ENCODE measurements around the gene TKTL1. TPM values are rescaled to one million over a fixed set of nuclear protein-coding genes. Genes with fewer than 3 reads are reported as not detected.

TKTL1 gene
- total RNA-seq, 1 donor from 2014 or later: not detected

DNA sequence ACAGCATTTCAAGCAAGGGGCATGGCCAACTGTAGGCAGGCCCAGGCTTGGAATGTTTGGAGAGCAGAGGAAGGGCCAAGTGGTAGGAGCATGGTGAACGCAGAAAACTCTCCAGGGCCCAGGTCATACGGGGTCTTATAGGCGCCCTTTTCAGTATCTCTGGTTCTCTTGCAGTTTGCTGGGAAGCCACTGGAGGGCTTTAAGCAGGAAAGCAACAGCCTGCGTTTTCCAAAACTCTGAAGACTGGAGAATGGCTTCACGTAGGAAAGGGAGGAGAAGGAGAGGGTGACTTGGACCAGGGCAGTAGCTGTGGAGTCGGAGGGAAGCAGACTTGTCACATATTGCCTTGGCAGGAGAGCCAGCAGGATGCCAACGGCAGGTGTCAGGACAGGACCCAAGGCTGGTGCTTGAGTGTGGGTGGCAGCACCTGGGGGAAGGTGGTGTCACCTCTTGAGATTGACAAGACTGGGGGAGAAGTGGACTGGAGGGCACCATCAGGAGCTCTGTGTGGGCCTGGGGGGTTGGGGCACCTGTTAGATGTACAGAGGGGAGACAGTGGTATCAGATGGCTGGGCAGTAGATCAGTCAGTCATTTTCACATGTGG, 21.9 kb downstream of the TKTL1 start:
- no peaks in the 10 kb centered on the region for H3K36me3 Mint-ChIP-seq (ENCODE audit: unreplicated experiment)
- no peak for DNase-seq (ENCODE audit: extremely low spot score, unreplicated experiment)
- H3K4me1 Mint-ChIP-seq (ENCODE audit: unreplicated experiment): no peaks in the 10 kb centered on the region
- TF ChIP-seq, protein P1, sequence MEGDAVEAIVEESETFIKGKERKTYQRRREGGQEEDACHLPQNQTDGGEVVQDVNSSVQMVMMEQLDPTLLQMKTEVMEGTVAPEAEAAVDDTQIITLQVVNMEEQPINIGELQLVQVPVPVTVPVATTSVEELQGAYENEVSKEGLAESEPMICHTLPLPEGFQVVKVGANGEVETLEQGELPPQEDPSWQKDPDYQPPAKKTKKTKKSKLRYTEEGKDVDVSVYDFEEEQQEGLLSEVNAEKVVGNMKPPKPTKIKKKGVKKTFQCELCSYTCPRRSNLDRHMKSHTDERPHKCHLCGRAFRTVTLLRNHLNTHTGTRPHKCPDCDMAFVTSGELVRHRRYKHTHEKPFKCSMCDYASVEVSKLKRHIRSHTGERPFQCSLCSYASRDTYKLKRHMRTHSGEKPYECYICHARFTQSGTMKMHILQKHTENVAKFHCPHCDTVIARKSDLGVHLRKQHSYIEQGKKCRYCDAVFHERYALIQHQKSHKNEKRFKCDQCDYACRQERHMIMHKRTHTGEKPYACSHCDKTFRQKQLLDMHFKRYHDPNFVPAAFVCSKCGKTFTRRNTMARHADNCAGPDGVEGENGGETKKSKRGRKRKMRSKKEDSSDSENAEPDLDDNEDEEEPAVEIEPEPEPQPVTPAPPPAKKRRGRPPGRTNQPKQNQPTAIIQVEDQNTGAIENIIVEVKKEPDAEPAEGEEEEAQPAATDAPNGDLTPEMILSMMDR (IDR thresholded peaks at IDR 0.05): peak; percentile 49
- H3K27ac Mint-ChIP-seq (ENCODE audit: unreplicated experiment): no peak overlapping the region
- no peak overlapping the region for H3K4me3 Mint-ChIP-seq (ENCODE audit: unreplicated experiment)
- no peaks in the 10 kb centered on the region for H3K9me3 Mint-ChIP-seq (ENCODE audit: unreplicated experiment)
- peaks cover 30% of the 10 kb centered on the region for H3K27me3 Mint-ChIP-seq (ENCODE audit: unreplicated experiment)

DNA sequence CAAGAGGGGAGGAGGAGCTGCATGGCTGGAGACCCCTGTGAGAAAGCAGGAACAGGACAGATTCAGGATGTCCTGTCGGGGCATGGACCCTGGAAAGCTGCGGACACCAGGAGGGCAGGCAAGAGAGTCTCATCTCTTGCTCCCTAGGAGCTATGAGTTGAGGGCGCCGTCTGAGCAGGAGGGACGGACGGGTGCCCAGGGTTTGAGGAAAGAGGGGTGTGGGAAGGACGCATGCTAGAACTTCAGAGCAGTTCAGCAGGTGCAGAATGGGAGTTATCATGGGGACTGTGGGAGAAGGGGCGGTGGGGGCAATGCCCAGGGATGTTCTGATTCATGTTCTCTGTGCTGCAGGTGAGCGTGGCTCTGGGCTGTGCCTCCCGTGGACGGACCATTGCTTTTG, 24.8 kb downstream of the TKTL1 start:
- Mint-ChIP-seq H3K9me3 (ENCODE audit: unreplicated experiment) (peaks cover 6% of the 10 kb centered on the region), H3K27ac (ENCODE audit: unreplicated experiment) (no peak overlapping the region), H3K36me3 (ENCODE audit: unreplicated experiment) (no peaks in the 10 kb centered on the region), H3K27me3 (ENCODE audit: unreplicated experiment) (peaks cover 33% of the 10 kb centered on the region), H3K4me3 (ENCODE audit: unreplicated experiment) (no peak overlapping the region), H3K4me1 (ENCODE audit: unreplicated experiment) (peaks cover 10% of the 10 kb centered on the region)
- TF ChIP-seq, protein P1 (IDR thresholded peaks at IDR 0.05): no peak
- DNase-seq (ENCODE audit: extremely low spot score, unreplicated experiment): no peak

DNA sequence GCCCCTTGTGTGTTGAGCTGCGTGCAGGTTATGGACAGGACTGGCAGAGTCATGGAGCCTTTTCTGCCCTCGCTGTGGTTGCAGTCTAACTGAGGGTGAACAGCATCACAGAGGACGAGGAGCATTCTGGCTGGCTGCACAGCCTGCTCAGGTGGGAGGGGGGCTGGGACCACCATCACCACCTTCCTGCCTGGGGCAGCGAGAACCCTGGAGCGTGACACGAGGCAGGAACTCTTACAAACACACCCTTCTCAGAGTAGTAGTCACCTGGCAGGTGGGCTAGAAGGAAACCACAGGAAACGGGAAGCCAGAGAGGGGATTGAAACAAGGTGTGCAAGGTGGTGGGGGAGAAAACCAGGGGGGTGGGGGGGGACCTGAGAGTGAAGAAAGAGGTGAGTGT, 25.6 kb downstream of the TKTL1 start:
- Mint-ChIP-seq H3K4me3 (ENCODE audit: unreplicated experiment) (no peak overlapping the region), H3K27me3 (ENCODE audit: unreplicated experiment) (peaks cover 33% of the 10 kb centered on the region), H3K36me3 (ENCODE audit: unreplicated experiment) (no peaks in the 10 kb centered on the region), H3K27ac (ENCODE audit: unreplicated experiment) (no peak overlapping the region), H3K9me3 (ENCODE audit: unreplicated experiment) (peaks cover 8% of the 10 kb centered on the region), H3K4me1 (ENCODE audit: unreplicated experiment) (peaks cover 18% of the 10 kb centered on the region)
- no peak for DNase-seq (ENCODE audit: extremely low spot score, unreplicated experiment)
- TF ChIP-seq, protein P1 (IDR thresholded peaks at IDR 0.05): no peak

DNA sequence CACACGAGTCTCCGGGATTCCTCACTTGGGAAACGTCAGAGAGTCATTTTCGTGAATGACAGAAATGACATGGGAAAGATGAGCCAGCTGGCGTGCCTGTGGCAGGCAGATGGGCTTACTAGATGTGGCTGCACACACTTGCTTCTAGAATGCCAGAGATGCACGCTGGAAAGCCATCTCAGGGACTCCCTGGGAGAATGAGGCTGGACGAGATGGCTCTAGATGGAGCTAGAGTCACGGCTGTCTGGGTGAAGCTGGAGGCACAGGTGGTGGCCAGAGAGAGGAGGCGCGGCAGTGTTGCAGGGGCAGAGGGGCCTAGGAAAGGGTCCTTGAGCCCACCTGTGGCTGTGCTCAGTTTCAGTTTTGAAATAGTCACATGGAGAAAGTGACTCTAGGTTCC, 26.0 kb downstream of the TKTL1 start:
- H3K9me3 Mint-ChIP-seq (ENCODE audit: unreplicated experiment): peaks cover 8% of the 10 kb centered on the region
- TF ChIP-seq, protein P1 (IDR thresholded peaks at IDR 0.05): no peak
- DNase-seq (ENCODE audit: extremely low spot score, unreplicated experiment): no peak
- H3K4me1 Mint-ChIP-seq (ENCODE audit: unreplicated experiment): peaks cover 20% of the 10 kb centered on the region
- H3K27ac Mint-ChIP-seq (ENCODE audit: unreplicated experiment): no peak overlapping the region
- H3K27me3 Mint-ChIP-seq (ENCODE audit: unreplicated experiment): peaks cover 33% of the 10 kb centered on the region
- no peaks in the 10 kb centered on the region for H3K36me3 Mint-ChIP-seq (ENCODE audit: unreplicated experiment)
- H3K4me3 Mint-ChIP-seq (ENCODE audit: unreplicated experiment): no peak overlapping the region

DNA sequence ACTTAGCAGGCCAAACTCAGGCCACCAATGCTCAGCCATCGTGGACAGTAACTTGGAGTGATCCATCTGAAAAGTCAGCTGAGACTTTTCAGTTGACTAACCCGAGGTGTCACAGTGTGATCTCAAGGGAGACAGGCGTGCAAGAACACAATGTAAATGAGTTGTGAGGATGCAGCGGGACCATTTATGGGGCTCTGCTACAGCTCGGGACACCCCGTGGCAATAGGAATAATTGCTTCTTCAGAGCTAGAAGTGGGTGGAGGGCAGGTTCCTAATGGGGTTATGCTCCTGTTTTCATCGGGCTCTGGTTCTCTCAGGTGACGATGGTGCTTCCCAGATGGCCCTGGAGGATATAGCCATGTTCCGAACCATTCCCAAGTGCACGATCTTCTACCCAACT, 27.3 kb downstream of the TKTL1 start:
- H3K36me3 Mint-ChIP-seq (ENCODE audit: unreplicated experiment): no peaks in the 10 kb centered on the region
- H3K4me1 Mint-ChIP-seq (ENCODE audit: unreplicated experiment): peaks cover 33% of the 10 kb centered on the region
- DNase-seq (ENCODE audit: extremely low spot score, unreplicated experiment): no peak
- peaks cover 33% of the 10 kb centered on the region for H3K27me3 Mint-ChIP-seq (ENCODE audit: unreplicated experiment)
- H3K9me3 Mint-ChIP-seq (ENCODE audit: unreplicated experiment): peaks cover 8% of the 10 kb centered on the region
- no peak overlapping the region for H3K27ac Mint-ChIP-seq (ENCODE audit: unreplicated experiment)
- no peak overlapping the region for H3K4me3 Mint-ChIP-seq (ENCODE audit: unreplicated experiment)
- TF ChIP-seq, protein P1 (IDR thresholded peaks at IDR 0.05): no peak

Measured in osteocyte (in vitro differentiated cells).